Ramos (cell line): ENCODE data around the gene KCNH4.

Experiments
- in situ Hi-C: fragments of 300-500 bp; cut with MboI; formaldehyde crosslinking; loops from one replicate; pipeline ENCODE4 v1.14.3; 2022; ENCODE audit warnings: low sequenced_read_pairs; ENCODE audit not compliant: unreplicated experiment

KCNH4 gene

DNA sequence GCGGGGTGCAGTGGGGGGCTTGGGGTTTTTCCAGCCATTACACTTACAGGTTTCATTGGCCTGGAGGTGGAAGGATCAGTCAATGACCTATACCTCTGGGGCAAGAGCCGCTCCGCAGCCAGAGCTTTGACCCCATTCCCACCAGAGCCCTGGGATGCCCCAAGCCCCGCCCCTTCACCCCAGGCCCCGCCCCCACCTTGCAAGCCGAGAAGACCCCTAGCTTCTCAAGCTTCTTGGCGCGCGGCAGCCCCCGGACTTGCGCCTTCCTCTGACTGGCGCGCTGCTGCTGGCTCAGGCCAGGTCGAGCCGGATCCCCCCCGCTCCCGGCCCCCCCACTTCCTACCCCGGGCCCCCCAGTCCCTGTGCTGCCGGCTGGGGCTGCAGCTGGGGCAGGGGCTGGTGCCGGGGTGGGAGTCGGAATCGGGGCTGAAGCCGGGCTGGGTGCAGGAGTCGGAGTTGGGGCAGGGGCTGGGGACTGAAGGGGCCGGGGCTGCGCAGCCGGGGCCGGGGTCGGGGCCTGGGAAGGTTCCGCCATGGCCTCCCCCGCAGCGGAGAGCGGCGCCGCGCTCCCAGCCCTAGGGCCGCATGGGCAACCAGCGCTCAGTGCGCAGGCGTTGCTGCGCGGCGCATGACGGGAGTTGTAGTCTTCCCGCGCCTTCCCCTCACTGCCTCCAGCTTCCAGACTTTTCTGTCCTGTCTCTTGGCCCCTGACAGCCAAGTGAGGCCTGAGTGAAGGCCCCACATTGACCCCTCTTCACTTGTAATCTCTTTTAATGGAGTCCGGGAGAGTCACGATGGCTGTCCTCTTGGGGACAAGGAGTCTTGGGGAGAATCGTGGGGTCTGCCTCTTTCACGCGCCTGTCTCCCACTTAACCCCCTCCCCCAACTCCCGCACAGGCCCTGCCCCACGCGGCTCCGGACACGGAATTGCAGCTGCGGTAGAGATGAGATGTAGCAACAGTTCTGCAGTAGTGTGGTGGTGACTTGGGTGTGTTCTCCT lies 59.9 kb downstream of the KCNH4 start, which contains the start of gene KAT2A:
Gene KAT2A, minus strand, starts transcription at position 598 of the 1,000 bp plus-strand sequence. Its CDS starts 63 bp downstream, at position 535.
- in situ Hi-C loops = loop anchor here (25.0 kb wide), 1 partner anchor 384 kb away; the partner anchor contains the start of gene HAP1

DNA sequence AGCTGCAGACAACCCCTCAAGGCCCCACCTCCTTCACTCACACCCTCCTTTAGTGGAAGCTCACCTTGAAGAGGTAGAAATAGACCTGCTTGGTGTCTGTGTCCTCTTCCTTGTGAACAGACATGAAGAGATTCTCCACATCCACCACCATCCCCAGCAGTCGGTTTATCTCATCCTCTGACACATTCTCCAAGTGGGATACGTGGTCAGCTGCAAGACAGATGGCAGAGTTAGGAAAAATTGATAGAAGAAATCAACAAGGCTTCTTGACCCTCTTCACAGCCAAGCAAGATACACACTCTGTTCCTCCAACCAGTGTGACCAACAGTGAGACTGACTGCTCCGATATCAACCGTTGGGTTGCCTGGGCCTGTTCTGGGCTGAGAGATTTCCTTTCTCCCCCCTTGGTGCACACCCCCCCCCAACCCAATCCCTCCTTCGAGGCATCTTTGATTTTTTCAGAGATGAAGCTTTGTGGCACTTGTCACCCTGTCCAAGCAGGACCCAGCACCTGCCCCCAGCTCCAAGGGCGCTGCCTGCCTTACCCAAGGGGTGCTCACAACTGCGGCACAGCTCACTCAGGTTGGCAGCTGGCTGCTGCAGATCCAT lies 60.7 kb downstream of the KCNH4 start:
- in situ Hi-C loops = loop anchor here (25.0 kb wide), 1 partner anchor 383 kb away; the partner anchor contains the start of gene HAP1

DNA sequence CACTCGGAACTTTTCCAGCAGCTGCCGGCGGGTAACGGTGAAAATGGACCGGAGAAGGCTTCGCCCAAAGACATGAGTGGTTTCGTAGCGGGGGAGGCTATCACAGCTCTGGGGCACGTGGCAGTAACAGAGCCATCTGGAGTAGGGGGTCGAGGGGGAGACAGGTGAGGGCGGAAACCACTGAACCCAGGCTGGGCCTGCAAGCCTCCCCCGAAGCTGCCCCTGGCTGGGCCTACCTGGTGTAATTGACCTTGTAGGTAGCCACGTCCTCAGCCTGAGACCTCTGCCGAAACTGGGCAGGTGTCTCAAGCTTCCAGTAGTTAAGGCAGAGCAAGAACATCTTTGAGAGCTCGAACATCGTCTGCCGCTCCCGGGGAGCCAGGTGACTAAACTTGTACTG lies 61.6 kb downstream of the KCNH4 start:
- in situ Hi-C loops = loop anchor here (25.0 kb wide), 1 partner anchor 382 kb away; the partner anchor contains the start of gene HAP1

DNA sequence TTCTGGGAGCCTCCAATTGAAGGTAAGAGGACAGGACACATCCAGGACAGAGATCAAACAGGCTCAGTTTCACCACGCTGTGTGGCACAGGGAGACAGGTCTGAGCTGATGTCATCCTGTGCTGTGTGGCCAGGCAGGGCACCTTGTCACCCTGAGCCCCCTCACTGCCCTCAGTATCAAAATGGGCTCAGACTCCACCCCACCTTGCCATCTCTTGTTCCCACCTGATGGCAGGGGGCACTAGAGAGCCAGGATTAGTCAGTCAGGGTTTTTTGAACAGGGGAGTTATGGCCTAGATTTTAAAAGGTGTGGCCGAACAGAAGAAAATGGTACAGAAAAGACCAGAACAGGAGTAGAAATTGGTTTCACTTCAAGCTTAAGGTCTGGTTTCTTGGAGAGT lies 62.4 kb downstream of the KCNH4 start:
- in situ Hi-C loops = loop anchor here (25.0 kb wide), 1 partner anchor 381 kb away; the partner anchor contains the start of gene HAP1

DNA sequence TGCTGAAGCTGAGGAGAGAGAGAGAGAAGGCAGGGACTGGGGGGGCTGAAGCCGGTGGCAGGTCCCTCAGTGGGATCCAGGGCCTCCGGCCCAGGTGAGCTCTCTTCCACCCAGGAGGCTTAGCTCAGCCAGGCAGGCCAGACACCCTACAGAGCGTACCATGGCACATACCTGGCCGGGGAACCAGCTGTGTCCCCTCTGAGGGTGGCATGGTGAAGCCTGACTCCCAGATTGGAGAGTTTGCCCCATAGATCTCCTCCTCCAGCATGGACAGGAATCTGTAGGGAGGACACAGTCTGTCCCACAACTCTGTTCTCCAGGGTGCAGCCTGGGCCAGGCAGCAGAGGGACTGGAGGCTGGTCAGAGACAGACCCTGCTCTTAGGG lies 62.8 kb downstream of the KCNH4 start:
- in situ Hi-C loops = loop anchor here (25.0 kb wide), 1 partner anchor 381 kb away; the partner anchor contains the start of gene HAP1

DNA sequence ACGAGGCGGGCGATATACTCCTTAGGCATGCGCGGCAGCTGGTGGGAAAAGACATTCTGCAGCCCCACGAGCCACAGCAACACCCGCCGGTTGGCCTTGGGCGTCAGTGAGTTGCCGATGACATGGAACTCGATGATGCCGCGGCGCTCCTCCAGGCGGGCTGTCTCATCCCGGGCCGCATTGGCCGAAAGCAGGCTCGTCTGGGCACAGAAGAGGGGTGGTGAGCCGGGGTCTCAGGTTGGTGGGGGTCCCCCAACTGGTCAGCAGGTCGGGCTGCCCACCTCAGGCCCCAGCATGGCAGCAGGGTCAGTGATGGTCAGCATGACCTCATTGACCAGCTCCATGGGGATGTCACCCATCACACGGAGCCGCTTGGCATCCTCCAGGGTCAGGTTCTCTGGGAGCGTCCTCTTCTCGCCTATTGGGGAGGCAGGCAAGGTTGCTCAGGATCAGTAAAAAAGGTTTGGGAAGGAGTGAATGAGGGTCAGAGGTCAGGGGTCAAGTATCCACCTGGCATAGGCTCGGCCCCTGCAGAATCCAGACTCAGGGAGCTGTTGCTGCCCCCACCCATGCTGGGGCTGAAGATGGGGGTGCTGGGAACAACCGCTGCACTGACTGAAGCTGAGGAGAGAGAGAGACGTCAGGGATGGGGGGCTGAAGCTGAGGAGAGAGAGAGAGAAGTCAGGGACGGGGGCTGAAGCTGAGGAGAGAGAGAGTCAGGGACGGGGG lies 63.4 kb downstream of the KCNH4 start:
- in situ Hi-C loops = loop anchor here (25.0 kb wide), 1 partner anchor 380 kb away; the partner anchor contains the start of gene HAP1

DNA sequence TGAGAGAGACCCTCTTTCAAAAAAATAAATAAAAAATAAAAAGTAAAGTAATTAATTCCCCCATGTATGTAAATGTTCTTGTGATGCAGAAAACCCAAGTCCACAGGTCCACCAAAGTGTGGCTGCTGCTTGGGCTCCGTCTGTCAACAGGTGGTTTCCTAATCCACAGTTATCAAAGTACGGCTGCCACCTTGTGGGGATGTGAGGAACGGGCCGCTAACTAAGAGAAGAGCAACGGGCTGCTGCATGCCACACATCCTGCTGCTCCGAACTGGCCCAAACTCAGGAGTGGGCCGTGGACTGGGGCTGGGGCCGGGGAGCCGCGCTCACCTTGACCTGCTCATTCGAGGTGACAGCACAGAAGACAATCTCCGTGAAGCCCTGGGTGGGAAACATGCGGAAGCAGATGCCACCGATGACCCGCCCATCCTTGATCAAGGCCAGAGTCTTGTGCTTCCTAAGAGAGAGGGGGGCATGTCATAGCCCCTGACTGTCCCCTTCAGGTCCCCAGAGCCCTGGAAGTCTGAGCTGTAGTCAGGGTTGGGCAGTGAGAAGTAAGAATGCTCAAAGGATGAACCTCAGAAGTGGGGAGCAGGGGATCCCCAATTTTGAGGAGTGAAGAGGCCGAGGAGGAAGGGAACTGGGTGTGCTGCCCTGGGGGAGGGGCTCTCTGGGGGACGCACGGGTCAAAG lies 64.1 kb downstream of the KCNH4 start:
- in situ Hi-C loops = loop anchor here (25.0 kb wide), 1 partner anchor 380 kb away; the partner anchor contains the start of gene HAP1

DNA sequence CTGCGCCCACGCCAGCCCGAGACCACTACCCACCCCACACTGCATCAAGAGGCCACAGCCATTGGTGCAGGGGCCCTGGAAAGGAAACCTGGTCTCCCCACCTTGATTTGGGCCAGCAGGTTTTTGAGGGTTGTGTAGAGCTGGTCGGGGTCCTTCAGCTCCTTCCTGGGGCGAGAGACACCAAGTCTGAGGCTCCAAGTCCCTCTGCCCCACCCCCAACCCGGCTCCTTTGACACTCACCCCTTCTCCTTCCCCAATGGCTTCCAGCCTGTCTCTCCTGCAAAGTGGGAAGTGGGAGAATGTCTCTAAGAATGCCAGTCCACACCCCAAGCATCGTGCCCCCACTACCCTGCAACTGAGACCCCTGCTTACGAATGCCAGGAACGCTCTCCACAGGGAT lies 66.8 kb downstream of the KCNH4 start:
- in situ Hi-C loops = loop anchor here (5.0 to 25.0 kb wide), 3 partner anchors 92 to 377 kb away; partner anchors contain the start of genes HAP1 and NKIRAS2

DNA sequence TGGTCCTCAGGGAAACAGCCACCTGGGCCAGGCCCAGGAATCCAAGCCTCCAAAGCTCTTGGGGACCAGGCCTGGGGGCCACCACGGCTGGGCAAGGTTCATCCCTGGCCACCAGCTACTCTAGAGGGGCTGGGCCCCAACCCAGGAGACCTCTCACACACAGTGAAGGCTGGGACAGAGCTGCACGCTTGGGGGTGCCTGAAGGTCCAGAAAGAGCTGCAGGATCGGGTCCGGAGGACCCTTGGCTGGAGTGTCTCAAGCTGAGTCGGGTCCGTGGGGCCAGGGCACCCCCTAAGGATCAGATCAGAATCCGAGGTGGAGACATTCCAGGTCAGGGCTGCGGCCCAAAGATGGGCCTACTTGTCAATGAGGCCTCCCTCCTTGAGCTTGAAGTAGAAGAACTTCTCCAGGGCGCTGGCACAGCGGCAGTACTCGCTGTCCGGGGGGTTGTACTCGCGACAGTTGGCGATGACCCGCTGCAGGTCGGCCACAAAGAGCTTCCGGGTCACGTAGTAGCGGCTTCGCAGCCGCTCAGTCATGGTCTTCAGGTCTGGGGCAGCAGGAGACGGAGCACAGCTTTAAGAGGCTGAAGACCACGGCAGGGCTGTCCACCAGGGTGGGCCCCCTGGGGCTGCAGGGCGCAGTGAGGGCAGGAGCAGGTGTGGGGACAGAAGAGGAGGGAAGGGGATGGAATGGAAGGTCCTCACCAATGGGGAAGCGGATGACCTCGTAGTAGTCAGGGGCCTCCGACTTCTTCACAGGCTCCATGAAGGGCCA lies 67.5 kb downstream of the KCNH4 start:
- in situ Hi-C loops = loop anchor here (5.0 to 25.0 kb wide), 3 partner anchors 91 to 376 kb away; partner anchors contain the start of genes HAP1 and NKIRAS2

DNA sequence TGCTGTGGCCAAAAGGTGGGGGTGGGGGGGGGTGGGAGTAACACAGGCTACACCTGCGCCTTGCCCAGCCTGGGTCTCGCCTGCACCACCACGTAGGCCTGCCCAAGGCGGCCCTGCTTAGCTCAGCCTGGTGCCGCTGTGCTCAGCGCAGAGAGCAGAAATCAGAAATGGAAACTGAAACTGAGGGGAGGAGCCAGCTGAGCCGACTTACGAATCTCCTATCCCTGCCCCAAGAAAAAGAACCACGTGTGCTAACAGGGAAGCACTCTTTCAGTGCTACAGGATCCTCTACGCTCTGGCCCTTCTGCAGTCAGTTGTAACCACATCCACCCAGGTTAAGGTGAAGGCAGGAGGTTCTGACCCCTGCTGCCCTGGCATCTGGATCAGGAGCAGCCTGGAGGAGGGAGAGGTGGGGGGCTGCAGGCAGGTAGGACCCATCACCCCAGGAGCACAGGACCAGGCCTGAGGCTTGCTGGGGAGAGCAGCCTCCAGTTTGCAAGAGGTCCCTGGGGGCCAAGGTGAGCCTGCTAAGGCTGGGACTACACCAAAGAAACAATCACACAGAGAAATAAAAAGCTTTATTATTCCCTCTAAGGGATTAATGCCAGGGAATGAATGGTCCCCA lies 68.3 kb downstream of the KCNH4 start, which contains the start of gene DHX58:
Gene DHX58, minus strand, starts transcription at position 163 of the 625 bp plus-strand sequence. CDS start 822 bp downstream, outside the sequence.
- in situ Hi-C loops = loop anchor here (5.0 to 25.0 kb wide), 3 partner anchors 90 to 375 kb away; partner anchors contain the start of genes HAP1 and NKIRAS2

DNA sequence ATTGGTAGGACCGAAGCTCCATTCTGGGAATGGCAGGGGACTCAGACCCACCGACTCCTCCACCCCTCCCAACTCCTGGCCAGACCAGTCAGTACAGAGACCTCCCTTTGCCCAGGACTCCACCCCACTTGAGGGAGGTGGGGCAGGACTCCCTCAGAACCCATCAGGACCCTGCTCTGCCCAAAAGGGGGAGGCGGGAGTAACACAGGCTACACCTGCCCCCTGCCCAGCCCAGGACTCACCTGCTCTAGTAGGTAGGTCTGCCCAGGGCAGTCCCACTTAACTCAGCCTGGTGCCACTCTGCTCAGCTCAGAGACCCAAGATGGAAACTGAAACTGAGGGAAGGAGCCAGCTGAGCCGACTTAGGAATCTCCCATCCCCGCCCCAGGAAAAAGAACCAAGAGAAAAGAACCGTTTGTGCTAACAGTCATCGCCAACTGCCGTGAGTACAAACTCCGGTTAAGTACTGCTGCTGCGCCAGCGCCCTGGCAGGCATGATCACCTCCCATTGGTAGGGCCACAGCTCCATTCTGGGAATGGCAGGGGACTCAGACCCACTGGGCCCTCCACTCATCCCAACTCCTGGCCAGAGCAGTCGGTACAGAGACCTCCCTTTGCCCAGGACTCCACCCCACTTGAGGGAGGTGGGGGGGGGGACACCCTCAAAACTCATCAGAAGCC lies 68.9 kb downstream of the KCNH4 start:
- in situ Hi-C loops = loop anchor here (5.0 to 25.0 kb wide), 3 partner anchors 90 to 375 kb away; partner anchors contain the start of genes HAP1 and NKIRAS2

DNA sequence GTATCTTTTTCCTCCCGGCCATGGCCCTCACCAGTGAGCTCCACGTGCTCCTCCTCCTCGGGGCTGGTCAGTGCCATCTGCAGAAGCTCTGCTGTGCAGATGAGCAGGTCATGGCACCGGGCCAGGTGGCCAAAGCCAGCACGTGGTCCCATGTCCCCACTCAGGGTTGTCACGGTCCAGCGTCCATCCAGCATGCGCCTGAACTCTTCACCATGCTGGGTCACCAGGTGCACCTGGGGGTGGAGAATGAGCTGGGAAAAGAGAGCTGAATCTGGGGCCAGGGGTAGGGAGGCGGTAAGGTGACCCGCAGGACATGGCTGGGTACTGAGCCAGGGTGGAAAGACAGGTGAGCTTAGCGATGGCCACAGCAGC lies 69.7 kb downstream of the KCNH4 start:
- in situ Hi-C loops = loop anchor here (5.0 to 25.0 kb wide), 3 partner anchors 89 to 374 kb away; partner anchors contain the start of genes HAP1 and NKIRAS2

DNA sequence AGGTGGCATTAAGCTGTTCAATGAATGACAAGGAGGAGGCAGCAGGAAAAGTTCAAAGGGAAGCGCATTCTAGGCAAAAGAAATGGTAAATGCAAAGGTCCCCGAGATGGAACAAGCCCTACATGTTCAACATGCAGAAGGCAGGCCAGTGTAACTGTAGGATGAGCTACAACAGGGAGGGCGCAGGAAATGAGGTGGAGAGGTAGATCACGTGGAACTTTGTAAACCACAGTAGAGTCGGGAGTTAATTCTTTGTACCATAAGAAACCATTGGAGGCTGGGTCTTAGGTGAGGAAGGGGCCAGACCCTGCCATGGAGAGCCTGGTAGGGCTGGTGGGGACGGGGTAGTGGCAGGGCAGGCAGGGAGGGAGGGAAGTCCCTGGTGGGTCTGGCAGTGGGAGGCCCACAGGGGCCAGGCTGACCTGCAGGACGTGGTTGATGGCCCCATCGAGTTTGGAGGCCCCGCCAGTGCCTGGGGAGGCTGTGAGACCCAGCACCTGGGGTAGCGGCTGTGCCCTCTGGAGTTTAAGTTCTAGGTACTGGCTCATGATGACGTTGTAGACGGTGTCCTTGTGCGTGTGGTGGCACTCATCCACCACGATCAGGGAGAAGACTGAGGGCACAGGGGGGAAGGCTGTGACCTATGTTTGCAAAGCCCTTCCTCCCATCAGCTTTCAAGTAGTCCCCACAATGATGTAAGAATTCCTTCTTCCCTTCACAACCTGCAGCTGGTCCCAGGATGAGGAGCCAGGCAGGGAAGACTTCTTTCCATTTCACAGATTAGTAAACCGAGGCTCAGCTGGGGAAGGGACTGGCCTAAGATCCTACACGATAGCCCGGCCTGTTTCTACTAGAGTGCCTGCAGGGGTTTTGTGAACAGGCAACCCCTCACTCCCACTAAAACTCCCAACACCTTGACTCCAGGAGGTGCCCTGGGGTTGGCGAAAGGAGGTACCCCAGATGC lies 70.4 kb downstream of the KCNH4 start:
- in situ Hi-C loops = loop anchor here (5.0 to 25.0 kb wide), 3 partner anchors 88 to 373 kb away; partner anchors contain the start of genes HAP1 and NKIRAS2

DNA sequence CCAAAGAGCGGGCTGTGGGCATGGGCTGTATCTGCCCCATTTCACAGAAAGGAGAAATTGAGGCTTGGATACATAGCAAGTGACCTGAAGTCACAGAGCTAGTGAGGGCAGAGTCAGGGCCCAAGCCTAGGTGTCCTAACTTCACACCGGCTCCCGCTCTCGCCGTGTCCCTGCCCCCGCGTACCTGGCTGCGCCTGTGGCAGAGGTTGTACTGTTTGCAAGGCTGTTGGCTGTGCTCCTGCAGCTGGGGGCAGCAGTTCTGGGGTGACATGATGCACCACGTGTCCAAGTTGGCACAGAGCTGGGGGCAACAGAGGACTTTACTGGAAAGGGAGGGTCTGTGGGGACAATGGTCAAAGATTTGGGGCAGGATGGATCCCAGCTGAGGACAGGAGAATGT lies 71.9 kb downstream of the KCNH4 start:
- in situ Hi-C loops = loop anchor here (25.0 kb wide), 1 partner anchor 372 kb away; the partner anchor contains the start of gene HAP1

DNA sequence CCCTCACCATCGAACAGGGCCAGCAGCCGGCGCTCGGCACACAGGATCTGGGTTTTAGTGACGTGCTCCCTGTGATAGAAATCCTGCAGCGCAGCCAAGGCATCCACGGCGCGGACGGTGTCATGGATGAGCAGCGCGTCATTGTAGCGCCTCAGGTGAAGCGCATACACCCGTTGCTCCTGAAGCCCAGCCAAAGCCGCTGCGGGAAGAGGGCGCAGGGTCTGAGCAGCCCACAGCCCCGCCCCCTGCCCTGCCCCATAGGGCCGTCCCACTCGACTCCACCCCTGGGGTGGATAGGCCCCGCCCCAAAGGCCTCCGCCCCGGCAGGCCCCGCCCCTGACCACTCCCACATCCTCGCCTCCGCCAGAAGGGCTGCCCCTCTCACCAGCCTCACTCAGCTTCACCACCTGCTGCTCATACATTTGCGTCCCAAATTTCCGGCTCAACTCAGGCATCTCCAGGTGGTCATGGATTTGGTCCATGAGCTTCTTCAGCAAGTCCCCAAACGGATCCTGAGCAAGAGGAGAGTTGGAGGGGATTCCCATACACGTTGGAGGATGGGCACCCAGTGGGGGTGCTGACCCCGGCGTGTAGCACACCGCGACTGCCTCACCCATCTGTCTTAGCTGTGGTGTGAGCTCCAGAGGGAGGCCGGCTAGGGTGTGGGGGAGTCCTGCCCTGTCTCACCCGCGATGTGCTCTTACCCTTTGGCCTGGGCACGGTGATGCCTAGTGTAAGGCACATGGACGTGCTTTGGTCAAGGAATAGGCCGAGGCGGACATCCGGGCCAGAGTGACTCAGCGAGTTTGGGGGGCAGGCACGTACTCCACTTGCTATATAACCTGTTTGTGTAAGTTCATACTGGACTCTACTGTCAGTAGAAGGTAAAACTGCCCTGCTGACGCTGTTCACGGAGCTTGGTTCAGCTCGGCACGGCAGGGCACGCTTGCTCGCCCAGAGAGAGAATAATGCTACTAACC lies 73.1 kb downstream of the KCNH4 start:
- in situ Hi-C loops = loop anchor here (25.0 kb wide), 1 partner anchor 371 kb away; the partner anchor contains the start of gene HAP1
